ENCODE measurements around the gene TLX2.

The TLX2 gene

DNA sequence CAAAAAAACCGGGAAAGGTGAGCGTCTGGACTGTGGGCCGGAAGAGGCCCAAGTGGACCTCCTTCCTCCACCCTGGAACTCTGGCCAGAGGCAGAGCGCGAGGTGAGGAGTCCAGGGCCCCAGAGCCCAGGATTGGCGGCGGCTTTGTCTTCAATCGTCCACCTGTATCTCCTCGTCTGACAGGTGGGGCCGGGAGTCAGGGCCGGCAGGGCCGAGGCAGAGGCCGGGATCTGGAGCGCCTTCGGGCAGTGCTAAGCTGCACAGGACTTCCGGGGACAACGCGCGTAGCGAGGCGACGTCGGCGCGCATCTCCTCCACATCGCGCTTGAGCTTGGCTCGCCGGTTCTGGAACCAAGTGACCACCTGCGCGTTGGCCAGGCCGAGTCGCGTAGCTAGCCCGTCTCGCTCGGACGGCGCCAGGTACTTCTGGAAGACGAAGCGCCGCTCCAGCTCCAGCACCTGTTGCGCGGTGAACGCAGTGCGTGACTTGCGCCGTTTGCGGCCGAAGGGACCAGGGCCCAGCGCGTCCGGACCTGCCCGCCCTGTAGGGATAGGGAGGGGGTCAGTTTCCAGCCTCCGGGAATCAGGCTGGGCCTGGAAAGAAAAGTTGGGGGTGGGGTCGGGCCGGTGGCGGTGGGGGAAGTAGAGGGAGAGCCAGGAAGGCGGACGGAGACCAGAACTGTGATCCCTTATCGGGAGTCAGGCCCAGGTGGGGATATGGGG, 16.3 kb upstream of the TLX2 start:
- peak; percentile 35 to 52 for DNase-seq

DNA sequence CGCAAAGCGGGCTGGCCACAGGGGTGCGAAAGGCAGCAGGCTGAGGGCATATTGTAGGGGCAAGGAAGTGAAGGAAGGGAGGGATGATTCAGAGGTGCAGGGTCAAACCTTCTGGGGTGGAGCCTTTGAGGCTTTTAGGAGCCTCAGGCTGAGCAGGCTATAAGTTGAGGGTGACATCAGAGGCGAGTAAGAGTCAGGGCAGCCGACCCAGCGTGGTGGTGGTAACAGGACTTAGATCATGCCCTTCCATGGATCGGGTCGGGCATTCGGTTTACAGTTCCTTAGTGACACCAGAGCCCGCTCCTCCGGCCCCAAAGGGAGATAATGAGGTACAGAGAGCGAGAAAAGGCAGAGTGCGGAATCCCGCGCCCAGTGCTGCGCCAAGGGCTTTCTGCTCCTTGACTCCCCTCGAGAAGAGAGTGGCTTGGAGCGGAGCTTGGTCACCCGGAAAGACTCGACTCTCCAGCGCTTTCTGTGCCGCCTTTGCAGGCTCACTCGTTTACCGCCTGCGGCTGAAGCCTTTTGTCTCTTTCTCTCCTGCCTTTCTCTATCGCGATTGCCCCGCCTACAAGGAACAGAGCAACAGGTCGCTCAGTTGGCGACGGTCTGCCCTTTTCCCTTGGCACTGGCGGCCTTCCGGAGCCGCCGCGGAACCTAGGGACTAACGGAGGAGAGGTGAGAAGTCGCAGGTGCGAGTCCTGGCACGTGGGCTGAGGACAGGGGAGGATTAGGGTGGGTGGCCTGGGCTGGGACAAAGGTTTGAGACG, 15.6 kb upstream of the TLX2 start:
- no peak for DNase-seq

DNA sequence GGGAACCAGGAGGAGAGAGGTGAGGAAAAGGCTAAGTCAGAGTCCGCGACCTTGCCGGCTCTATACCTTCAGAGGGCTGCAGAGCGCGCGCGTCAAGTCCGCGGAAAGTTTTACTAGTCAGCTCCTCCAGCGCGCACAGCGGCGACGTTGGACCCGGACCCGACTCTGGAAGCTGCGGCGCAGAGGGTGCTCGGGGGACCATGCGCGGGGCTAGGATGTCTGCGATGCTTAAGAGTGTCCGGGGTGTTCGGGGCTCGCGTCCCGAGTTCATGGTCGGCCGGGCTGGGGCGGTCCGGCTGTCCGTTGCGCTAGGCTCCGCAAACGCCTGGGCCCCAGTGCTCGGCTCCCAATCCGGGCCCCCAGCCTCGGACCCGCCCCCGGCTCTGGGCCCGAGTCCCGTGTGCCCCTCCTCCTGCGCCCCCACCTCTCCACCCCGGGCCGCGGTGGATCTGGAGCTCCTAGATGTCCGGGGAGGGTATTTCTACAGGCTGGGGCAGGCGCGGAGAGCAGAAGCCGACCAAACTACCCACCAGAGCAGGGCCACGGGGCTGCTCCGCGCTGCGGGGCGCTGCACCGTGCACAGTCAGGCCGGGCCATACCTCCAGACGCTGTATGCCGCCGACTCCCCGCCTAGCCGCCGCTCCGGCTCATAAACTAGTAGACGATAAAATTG, 14.8 kb upstream of the TLX2 start, which contains the start of gene LBX2:
TSS of gene LBX2 (minus strand) at position 337 of the 673 bp plus-strand sequence. CDS start at position 271, 66 bp downstream.
- DNase-seq, result no peak

DNA sequence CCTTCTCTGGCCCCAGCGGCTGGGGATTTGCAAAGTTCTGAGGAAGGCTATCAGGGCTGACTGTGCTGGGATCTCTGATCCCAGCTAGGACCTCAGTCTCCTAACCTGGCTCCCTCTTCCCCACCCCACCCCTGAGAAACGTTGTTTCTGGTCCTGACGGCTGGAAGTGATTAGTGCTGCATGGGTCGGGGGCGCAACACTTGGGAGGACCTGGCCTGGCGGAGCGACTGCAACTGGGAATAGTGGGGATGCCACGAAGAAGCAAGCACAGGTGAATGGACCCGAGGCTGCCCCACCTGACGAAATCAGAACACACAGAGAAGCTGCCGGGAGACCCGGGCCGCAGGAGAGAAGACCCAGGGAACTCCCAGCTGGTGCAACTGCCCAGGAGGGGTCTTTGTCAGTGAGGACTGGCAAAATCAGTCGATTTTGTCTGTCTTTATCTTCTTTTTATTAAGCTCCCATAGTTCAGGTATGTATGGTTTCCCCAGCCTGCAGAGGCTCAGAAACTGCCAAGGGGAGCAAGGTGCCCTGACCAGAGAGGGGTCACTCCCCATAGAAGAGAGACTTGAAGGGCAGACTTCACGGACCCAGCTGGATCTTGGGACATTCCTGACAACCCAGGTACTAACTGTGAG, 14.2 kb upstream of the TLX2 start:
- DNase-seq, result no peak

DNA sequence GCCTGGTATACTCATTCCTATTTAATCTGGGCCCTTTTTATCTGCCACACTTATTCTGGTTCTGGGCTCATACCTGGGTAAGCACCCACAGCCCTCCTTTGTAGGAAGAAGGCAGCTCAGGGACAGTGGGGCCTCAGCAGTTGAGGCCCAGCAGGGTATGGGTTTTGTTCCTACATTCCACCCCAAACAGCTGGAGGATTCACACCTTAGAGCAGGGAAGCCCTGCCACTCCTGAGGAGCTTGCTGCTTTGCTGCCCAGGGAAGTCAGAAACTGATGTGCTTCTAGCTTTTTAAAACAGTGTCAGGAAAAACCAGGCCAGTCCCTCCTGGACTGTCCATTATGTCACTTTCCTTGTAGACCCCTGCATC, 13.7 kb upstream of the TLX2 start:
- no peak for DNase-seq

DNA sequence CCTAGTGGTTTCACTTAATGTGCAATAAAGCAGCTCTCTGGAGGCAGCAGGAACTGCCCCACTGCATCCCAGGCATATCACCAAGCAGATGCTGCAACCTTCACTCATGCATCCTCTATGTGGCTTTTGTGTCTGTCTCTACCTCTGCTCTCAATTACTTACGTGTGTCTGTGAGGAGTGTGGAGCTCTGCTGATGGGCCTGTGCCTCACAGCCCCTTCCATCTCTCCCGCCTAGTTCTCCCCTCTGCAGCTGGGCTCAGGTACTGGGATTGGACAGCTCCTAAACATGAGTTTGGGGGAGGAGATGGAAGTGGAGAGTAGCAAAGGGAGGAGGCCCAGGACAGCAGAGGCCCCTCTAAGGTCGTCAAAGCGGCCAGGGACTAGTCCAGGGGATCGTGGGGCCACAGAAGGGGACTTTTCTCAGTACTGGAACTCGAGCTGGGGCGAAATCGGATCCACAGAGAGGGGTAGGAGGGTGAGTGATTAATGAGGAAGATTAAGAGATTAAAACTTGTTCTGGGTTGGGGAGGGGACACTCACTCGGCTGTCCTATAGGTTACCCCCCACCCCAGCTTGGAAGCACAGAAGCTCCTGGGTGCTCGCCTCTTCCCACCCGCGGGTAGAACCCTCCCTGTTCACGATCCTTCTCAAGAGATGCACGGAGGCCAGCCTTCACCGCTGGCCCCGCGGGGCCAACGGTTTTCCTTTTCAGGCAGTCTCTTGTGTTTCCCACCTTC, 12.7 kb upstream of the TLX2 start:
- DNase-seq, result no peak

DNA sequence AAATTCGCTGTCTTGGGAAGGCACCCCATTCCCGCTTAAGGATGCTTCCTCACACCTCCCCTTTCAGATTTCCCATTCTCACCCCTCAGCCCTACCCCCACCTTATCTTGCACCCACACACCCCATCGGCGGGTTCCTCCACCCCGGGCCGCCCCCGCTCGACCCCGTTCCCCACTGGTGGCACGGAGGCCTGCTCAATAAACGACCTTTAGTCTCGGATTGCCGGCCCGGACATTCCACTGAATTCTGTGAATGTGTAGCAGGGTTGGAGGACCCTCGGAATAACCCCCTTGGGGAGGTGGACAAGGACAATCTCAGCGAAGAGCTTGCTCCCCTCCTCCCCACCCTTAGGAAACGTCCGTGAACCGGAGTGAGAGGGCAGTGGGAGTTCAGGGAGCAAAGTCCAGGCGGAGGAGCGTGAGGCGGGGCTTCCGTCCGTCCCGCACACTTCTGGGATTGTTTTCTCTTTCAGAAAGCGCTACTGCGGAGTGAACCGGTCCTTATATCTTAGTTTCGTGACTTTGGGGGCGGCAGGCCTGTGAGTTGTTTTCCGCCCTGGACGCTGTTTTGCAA, 12.0 kb upstream of the TLX2 start:
- DNase-seq, result no peak

DNA sequence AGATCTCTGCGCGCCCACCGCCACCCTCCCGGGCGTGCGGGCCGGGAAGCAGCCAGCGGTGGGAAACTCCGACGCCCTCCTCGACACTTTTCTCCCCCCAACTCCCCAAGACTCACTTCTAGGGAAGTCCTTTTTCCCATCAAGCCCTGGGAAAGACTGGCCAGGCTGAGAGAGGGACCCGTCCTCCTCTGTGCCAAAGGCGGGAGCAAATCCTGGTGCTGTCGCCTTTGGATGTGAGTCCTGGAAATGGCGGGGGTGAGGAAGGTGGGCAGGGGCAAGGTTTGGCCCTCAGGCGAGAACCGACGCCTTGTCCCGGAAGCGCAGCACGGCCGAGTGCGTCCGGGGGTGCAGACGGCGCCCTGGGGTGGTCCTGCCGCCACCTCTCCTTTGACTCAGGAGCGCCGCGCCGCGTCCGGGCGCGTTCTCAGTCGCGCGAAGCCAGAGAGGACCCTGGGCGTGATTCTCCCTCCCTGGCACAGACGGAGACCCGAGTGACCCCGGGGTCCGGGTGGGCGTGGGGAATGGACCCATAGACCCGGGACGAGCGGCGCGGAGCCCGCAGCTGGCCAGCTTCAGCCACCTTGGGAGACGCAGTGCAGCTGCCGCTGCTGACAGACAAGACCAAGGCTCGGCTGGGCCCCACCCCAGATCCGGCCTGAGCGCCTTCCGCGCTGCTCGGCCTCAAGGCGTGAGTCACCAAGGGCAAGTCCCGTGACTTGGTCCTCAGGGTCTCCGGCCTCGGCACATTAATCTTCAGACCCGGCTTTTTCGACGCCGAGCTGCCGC, 11.3 kb upstream of the TLX2 start:
- no peak for DNase-seq

DNA sequence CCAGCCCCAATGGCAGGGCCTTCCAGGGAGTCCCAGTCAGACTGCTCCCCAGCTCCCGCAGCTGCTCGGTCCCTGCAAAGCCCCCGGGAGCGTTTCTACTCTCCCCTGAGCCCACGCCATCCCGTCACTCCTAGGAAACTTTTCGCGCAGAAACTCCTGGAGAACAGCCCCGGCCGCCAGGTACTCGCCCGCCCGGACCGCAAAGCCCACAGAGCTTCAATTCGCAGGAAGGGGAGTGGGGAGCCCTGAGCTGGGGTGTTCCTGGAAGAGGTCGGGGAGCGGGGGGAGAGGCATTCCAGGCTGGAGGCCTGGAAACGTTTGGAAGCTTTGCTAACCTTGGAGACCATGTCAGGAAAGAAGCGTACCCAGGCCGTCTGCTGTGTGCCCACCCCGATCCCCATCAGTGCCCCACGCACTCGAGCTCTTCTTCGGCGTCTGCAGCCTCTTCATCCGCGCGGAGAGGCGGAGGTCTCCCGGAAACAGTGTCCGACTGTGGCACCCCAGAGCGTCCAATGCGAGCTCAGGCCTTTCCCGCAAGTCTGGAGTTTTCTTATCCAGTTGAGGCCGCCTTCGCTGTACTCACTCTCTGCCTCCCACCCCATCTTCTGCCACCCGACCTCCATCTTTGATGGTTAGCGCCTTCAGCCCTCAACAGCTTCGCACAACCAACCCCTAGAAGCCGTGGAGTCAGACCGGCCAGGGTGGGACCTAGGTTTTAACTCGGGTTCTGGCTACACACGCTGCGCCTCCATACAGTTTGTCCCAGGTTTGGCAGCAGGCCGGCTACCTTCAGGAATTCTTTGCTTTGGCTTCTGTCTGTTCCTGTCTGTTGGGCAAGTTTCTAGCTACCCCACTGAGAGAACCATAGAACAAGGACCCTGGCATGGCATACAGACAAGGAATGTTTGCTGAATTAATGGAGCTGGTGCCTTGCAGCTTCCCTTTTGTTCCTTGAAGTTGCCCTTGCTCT, 10.5 kb upstream of the TLX2 start:
- no peak for DNase-seq

DNA sequence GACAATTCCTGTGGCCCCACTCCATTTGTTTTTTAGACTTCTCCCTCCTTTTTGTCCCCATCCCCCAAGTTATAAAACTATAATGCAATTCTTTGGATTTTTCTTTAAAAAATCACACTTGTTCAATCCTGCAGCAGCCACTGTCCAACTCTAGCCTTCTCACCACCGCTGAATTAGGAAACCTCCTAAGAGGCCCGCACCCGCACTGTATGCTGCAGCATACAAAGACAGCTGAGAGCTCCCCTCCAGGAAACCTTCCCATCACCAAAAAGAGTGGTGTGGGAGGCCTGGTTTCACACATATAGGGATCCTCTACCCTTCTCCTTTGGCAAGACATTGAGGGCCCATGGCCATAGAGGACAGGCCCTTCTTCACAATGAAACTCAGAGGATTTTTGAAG, 9.7 kb upstream of the TLX2 start:
- DNase-seq, result no peak

DNA sequence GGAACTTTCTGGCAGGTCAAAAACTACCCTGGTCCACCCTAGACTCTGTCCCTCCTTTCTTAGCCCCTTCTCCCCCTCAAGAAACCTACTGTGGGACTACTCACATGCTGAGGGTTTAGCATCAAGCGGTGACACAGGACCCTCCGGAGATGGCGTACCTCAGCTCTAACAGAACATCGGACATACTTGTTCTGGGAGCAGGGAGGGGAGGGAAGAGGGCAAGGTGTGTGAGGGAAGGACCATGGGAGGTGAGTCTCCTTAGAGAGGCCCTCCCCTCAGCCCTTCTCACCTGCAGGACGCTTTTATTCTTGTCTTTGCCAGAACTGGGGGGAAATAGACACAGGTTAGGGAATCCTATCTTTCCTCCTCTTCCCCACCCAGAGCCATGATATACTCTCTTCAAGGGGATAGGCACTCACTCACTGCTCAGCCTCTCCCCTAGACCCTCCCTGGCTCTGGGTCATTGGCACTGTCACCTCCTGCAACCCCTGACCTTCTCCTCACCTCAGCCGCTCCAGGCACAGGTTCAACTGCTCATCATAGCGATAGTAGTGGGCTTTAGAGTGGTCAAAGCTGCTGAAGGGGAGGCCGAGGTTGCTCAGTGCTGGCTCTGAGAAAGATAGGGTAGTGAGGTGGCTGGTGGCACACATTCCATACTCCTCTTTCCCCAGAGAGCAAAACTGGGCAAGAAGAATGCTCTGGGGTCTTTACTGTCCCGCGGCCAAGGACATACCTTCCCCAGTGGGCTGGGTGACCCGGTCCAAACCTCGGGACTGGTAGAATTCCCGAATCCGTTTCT, 8.6 kb upstream of the TLX2 start:
- no peak for DNase-seq

DNA sequence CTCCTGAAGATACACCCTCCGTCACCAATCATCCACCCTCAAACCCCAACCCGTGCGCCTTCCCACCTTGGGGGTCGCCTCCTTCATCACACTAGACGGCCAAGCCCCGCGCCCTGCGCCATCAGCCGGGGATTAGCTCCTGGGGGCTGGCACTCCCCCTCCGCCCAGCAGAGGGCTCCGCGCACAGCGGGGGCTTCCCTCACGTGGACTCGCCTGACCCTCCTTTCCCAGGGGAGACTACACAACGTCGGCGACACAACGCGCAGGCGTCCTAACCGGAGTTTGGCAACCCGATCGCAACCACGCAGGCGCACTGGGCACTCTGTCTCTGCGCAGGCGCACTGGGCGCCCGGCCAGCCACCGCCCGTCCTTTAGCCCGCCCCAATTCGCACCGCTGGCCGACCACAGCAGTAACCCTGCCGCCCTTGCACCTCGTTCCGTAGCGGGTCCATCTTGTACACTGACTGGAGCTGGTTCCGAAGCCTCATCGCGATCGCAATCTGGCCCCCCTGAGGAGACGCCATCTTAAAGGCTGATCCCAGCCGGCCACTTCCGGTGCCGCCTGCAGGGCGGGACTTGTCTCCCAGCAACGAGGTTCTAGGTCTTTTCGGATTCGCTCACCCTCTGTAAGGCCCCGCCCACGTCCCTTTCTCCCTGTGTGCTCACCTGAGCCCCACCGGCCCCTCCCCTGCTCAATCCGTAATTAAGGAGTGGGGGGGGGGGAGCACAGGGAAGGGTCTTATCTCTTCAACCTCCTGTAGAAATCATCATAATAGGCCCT, 6.9 kb upstream of the TLX2 start, which contains the start of gene PCGF1:
TSS of gene PCGF1 (minus strand) at position 551 of the 781 bp plus-strand sequence. CDS start at position 524, 27 bp downstream.
- DNase-seq, result peak; percentile 96 to 97

DNA sequence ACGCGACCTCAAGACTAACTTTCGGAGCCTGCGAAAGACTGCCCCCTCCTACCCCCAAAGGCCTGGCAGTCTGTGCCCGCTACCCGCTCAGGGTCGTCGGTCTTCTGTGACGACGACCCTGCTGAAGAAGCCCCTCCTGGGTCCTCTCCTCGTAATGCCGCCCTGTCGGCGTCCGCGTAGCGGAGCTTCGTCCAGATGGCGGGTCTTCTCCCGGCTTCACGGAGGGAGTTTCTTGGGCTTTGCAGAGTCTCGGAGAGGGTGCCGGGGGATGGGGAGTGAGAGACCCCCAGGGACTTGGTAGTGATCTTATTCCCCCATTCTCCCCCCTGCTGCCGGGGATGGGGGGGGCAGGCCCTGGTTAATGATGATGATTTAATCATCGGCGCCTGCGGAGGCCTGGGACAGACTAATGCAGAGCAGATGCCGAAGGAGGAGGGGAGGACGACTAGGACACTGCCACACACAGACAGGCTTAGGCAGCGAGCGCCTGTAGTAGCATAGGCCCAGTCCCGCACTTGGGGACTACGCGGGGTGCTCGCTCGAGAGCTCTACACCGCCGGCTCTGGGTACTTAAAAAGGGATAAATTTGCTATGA, 6.2 kb upstream of the TLX2 start:
- DNase-seq, result peak in 1 of 2 experiments; percentile 39

DNA sequence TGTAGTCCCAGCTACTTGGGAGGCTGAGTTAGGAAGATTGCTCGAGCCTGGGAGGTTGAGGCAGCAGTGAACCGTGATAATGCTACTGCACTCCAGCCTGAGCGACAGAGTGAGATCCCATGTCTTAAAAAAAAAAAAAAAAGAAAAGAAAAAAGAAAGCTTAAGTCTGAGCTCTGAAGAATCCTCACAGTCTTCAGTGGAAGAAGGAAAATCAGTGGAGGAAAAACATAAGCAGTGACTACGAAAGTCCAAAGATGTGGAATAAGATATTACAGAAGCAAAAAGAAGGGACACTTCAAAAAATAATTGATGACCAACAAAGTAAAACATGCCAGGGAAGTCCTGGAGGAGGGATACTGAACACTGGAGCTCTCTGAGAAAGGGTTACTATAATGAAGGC, 4.0 kb upstream of the TLX2 start:
- no peak for DNase-seq

DNA sequence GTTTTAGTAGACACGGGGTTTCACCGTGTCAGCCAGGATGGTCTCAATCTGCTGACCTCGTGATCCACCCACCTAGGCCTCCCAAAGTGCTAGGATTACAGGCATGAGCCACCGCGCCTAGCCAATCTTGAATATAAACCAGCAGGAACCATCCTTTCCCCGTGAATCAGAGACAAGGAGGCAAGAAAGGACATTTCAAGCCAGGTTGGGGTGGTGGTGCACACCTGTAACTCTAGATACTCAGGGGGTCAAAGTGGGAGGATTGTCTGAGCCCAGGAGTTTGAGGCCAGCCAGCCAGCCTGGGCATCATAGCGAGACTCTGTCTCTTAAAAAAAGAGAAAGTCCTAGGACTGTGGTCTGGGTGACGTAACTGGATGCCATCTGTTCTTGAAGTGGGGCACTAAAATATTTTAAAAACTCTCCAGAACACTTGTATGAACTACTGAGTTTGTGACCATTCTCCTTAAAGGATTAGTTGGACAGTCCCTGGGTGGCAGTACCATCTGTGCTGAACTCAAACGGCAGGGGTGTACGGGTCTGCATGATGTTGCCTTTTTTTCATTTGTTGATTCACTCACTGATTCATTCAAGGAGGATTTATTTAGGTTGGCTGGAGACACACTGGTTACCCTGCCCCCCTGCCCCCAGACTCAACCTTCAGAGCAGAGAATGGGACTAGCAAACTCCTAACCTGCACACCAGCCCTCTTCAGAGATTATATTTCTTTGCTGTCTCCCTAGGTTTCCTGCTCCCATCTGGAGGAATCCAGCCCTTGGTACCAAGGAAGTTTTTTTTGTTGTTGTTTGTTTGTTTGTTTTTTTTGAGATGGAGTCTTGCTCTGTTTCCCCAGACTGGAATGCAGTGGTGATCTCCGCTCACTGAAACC, 2.9 kb upstream of the TLX2 start:
- no peak for DNase-seq

DNA sequence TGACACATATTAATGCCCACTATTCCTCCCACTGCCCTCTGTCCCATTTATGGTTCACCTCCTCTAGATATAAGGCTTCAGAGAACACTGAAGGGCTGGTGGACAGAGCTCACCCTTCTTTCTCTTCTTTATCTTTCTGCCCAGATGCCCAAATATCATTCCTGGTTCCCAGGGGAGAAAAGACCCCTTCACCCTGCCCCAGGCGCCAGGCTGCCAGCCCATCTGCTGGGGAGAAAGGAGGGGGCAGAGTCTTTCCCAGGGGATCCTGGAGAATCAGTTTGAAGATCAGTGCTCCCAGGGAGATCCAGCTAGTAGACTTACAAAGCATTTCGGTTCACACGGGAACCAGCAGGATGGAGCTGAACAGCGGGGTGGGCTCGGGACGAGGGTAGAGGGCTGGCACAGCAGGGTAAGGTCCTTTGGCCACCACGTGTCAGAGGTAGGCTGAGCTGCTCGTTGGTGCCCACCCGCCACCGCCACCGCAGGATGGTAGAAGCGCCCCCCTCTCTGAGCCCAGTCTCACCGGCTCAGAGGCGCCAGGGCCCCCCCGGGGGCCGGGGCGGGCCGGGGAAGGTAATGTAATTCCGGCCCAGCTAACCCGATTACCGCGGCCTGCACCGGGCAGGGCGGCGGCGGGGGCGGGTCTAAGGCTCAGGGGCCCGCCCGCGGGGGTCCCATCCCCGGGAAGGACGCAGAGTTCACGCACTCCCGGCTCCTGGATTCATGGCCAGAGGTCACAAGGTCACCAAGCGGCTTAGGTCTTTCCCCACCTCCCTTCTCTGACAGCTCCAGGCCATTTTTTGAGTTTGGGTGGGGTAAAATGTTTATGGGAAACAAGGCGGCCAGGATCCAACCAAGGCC, 1.3 kb upstream of the TLX2 start:
- DNase-seq, result no peak

Measured in SHP77 (cell line).